ENCODE results near the gene RBPJ. TPM values are rescaled to one million over a fixed set of nuclear protein-coding genes. Genes with fewer than 3 reads are reported as not detected.

RBPJ gene
- polyA plus RNA-seq, 3 donors from 2014 or later: 39.8 to 67.3 (median 55.9) TPM

DNA sequence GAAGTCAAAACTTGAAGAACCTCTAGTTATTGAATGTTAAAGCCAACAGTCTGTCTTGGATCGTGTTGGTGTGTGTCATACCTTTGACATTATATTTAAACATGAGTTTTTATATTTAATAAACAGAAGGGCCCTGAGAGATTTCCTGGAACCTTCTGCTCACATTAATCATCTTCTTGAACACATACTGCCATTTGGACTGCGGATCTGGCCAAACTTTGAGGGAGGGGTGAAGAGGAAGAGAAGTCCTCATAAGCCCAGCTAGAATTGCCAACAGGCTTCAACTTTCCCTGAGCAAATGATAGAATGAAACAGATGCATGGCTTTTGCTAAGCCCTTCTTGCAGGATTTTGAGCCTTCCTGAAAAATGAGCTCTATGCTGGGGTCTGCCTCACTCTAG, 142.1 kb downstream of the RBPJ start:
- Mint-ChIP-seq H3K27me3 (ENCODE audit: low read depth in 3 of 3) (peaks cover 2 to 8% (median 5%) of the 10 kb centered on the region in 3 donors), H3K4me3 (no peak overlapping the region), H3K4me1 (peaks cover 3 to 14% of the 10 kb centered on the region in 2 donors), H3K27ac (no peak overlapping the region), H3K36me3 (no peaks in the 10 kb centered on the region), H3K9me3 (no peaks in the 10 kb centered on the region)
- DNase-seq: no peak

DNA sequence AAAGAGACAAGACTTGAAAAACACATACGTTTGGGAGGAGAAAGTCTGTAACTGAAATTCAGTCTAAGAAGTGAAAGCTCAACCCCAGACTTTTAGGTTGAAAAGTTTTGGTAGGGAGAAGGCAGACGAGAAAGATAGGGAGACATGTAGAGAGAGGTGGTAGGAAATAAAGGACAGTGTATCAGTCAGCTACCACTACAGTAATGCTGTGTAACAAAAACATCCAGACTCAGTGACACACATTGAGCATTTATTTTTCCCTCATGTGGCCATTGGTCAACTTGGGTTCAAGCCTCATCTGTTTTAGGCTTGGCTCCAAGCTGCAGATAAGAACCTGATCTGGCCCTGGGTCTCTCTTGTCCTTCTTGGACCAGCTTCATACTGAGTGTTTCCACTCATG, 142.6 kb downstream of the RBPJ start:
- peaks cover 2 to 8% (median 4%) of the 10 kb centered on the region in 3 donors for H3K27me3 Mint-ChIP-seq (ENCODE audit: low read depth in 3 of 3)
- H3K27ac Mint-ChIP-seq: no peak overlapping the region
- peaks cover 3 to 8% of the 10 kb centered on the region in 2 donors for H3K4me1 Mint-ChIP-seq
- no peaks in the 10 kb centered on the region for H3K36me3 Mint-ChIP-seq
- no peak for DNase-seq
- H3K9me3 Mint-ChIP-seq: no peaks in the 10 kb centered on the region
- no peak overlapping the region for H3K4me3 Mint-ChIP-seq

DNA sequence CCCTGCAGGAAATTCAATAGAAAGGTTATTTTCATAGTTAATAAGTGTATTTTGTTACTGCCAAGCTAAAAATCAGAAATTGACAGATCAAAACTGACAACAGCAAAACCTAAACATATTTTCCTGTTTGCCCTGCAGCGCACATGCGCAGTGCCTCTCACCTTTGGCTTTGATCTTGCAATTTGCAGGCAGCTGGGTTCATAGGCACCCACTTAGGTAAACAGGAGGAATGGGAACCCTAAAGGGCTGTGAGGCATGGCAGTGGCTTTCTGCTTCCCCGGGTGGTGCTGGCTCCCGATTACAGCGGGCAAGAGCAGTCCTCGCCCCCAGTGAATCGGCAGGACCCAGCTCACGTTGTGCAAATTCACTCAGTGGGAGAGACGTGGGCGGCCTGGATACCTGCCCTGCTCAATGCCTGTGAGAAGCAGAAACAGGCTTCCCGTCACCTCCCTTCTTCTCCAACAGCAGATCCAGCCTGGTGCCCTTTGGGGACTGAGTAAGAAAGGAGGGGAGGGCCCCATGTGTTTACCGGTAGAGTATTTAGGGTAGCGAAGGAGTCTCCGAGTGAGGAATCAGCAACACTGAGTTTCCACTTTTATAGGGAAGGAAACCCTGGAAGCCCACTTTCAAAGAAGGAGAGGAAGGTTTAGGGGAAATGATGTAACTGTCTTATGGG, 143.7 kb downstream of the RBPJ start:
- Mint-ChIP-seq H3K4me3 (no peak overlapping the region), H3K4me1 (no peaks in the 10 kb centered on the region), H3K27ac (no peak overlapping the region), H3K9me3 (no peaks in the 10 kb centered on the region), H3K36me3 (no peaks in the 10 kb centered on the region), H3K27me3 (ENCODE audit: low read depth in 3 of 3) (peaks cover 2 to 4% (median 3%) of the 10 kb centered on the region in 3 donors)
- DNase-seq: no peak

GRCh38 chr4:26466578-26467270, 145.9 kb downstream of the RBPJ start:
- no peak for DNase-seq
- Mint-ChIP-seq H3K4me1 (no peaks in the 10 kb centered on the region), H3K36me3 (peaks cover 0 to 3% (median 0%) of the 10 kb centered on the region in 3 donors), H3K27me3 (ENCODE audit: low read depth in 3 of 3) (peaks cover 2 to 4% (median 3%) of the 10 kb centered on the region in 3 donors), H3K4me3 (no peak overlapping the region), H3K9me3 (no peaks in the 10 kb centered on the region), H3K27ac (no peak overlapping the region)

DNA sequence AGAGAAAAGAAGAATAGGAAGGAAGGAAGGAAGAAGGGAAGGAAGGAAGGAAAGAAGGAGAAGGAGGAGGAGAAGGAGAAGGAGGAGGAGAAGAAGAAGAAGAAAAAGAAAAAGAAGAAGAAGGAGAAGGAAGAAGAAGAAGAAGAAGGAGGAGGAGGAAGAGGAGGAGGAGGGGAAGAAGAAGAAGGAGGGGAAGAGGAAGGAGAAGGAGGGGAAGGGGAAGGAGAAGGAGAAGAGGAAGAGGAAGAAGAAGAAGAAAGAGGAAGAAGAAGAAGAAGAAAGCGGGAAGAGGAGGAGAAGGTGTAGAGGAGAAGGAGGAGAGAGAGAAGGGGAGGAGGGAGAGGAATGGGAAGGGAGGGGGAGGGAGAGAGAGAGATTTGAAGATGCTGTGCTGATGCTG, 146.9 kb downstream of the RBPJ start:
- Mint-ChIP-seq H3K27ac (no peak overlapping the region), H3K4me3 (no peak overlapping the region), H3K27me3 (ENCODE audit: low read depth in 3 of 3) (peaks cover 2 to 5% (median 4%) of the 10 kb centered on the region in 3 donors), H3K36me3 (peaks cover 0 to 3% (median 0%) of the 10 kb centered on the region in 3 donors), H3K4me1 (no peaks in the 10 kb centered on the region), H3K9me3 (no peaks in the 10 kb centered on the region)
- DNase-seq: no peak

DNA sequence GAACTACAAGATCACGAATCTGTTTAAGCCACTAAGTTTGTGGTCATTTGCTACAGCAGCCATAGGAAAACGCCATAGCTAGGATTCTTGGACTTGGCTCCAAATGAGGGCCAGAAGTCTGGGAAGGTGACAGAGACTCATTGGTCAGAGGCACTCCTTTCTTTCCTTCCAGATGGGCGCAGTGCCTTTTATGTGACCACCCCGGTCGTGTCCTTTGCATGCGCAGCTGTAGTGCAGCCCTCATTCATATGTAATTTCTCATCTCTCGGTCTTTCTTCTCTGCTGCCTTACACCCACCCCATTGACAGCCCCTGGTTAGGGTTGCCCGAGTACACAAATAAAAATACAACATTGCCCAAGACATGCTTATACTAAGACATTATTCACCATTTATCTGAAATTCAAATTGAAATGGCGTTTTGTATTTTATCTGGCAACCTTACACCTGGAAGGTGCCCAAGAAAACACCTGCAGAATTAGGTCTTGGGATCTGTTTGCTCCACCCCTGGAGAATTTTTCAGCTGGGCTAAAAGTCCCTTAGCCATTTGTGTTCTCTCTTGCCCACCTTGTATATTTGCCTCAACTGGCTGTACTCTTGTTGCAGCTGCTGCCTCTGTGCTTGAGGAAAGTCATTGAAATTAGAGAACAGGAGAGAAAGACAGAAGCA, 147.6 kb downstream of the RBPJ start:
- Mint-ChIP-seq H3K27me3 (ENCODE audit: low read depth in 3 of 3) (peaks cover 0 to 4% (median 3%) of the 10 kb centered on the region in 3 donors), H3K4me3 (no peak overlapping the region), H3K9me3 (no peaks in the 10 kb centered on the region), H3K27ac (no peak overlapping the region), H3K4me1 (no peaks in the 10 kb centered on the region), H3K36me3 (peaks cover 0 to 3% (median 0%) of the 10 kb centered on the region in 3 donors)
- DNase-seq: no peak

DNA sequence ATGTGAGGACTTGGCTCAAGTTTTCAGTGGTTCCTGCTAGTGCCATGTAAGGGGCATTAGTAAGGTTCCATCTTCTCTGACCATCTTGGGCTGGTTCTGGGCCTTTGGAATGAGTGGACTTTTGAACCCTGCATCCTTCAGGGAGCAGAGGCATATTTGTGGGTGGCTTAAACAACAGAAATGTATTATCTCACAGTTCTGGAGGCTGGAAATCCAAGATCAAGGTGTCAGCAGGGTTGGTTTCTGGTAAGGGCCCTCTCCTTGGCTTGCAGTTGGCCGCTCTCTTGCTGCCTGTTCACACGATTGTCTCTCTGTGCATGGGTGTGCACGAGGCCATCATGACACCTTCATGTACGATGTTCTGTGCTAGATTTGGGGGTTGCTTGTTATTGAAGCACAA, 148.2 kb downstream of the RBPJ start:
- H3K9me3 Mint-ChIP-seq: no peaks in the 10 kb centered on the region
- peaks cover 0 to 3% (median 0%) of the 10 kb centered on the region in 3 donors for H3K36me3 Mint-ChIP-seq
- H3K27ac Mint-ChIP-seq: no peak overlapping the region
- no peak overlapping the region for H3K4me3 Mint-ChIP-seq
- no peaks in the 10 kb centered on the region for H3K4me1 Mint-ChIP-seq
- peaks cover 0 to 4% (median 3%) of the 10 kb centered on the region in 3 donors for H3K27me3 Mint-ChIP-seq (ENCODE audit: low read depth in 3 of 3)
- DNase-seq: no peak

- H3K4me3 Mint-ChIP-seq: no peak overlapping the region
- H3K36me3 Mint-ChIP-seq: peaks cover 0 to 3% (median 0%) of the 10 kb centered on the region in 3 donors
- peaks cover 0 to 6% (median 5%) of the 10 kb centered on the region in 3 donors for H3K27me3 Mint-ChIP-seq (ENCODE audit: low read depth in 3 of 3)
- DNase-seq: no peak
- no peak overlapping the region for H3K27ac Mint-ChIP-seq
- H3K4me1 Mint-ChIP-seq: no peaks in the 10 kb centered on the region
- H3K9me3 Mint-ChIP-seq: no peaks in the 10 kb centered on the region
These were observed 151.1 kb downstream of the RBPJ start for GRCh38 chr4:26471890-26472289.

GRCh38 chr4:26473893-26474292, 153.1 kb downstream of the RBPJ start:
- DNase-seq: no peak
- Mint-ChIP-seq H3K4me1 (no peaks in the 10 kb centered on the region), H3K4me3 (no peak overlapping the region), H3K27ac (no peak overlapping the region), H3K36me3 (peaks cover 0 to 3% (median 0%) of the 10 kb centered on the region in 3 donors), H3K9me3 (no peaks in the 10 kb centered on the region), H3K27me3 (ENCODE audit: low read depth in 3 of 3) (peaks cover 0 to 11% (median 3%) of the 10 kb centered on the region in 3 donors)

GRCh38 chr4:26474551-26474950, 153.7 kb downstream of the RBPJ start:
- Mint-ChIP-seq H3K27me3 (ENCODE audit: low read depth in 3 of 3) (peaks cover 0 to 11% (median 3%) of the 10 kb centered on the region in 3 donors), H3K4me3 (no peak overlapping the region), H3K4me1 (no peaks in the 10 kb centered on the region), H3K9me3 (no peaks in the 10 kb centered on the region), H3K27ac (no peak overlapping the region), H3K36me3 (peaks cover 0 to 3% (median 0%) of the 10 kb centered on the region in 3 donors)
- DNase-seq: no peak

GRCh38 chr4:26475716-26476115, 154.9 kb downstream of the RBPJ start:
- DNase-seq: no peak
- H3K4me3 Mint-ChIP-seq: no peak overlapping the region
- H3K4me1 Mint-ChIP-seq: no peaks in the 10 kb centered on the region
- H3K9me3 Mint-ChIP-seq: no peaks in the 10 kb centered on the region
- H3K36me3 Mint-ChIP-seq: peaks cover 0 to 3% (median 0%) of the 10 kb centered on the region in 3 donors
- peaks cover 0 to 11% (median 3%) of the 10 kb centered on the region in 3 donors for H3K27me3 Mint-ChIP-seq (ENCODE audit: low read depth in 3 of 3)
- no peak overlapping the region for H3K27ac Mint-ChIP-seq

- Mint-ChIP-seq H3K27ac (no peak overlapping the region), H3K9me3 (no peaks in the 10 kb centered on the region), H3K27me3 (ENCODE audit: low read depth in 3 of 3) (peaks cover 0 to 14% (median 3%) of the 10 kb centered on the region in 3 donors), H3K4me3 (no peak overlapping the region), H3K36me3 (peaks cover 0 to 1% (median 0%) of the 10 kb centered on the region in 3 donors), H3K4me1 (no peaks in the 10 kb centered on the region)
- no peak for DNase-seq
These were observed 155.7 kb downstream of the RBPJ start for GRCh38 chr4:26476545-26476944.

DNA sequence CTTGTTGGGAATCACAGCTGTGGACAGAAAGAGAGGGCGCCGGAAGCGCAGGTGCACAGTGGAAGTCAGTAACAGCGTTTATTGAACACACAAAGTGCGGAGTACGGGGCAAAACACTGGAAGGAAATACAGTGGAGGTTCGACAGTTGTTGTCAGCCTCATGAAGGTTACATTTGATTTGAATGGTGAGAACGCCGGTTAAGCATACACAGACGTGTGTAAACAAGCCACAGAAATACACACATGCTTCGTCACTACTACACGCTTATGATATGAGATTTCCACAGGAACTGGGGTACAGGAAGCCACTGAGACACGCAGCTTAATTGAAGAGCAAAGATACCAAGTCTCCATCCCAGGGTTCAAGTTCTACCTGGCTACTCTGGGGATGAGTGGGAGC, 157.5 kb downstream of the RBPJ start:
- no peak overlapping the region for H3K27ac Mint-ChIP-seq
- H3K27me3 Mint-ChIP-seq (ENCODE audit: low read depth in 3 of 3): peaks cover 0 to 14% (median 1%) of the 10 kb centered on the region in 3 donors
- no peaks in the 10 kb centered on the region for H3K9me3 Mint-ChIP-seq
- no peak for DNase-seq
- H3K4me3 Mint-ChIP-seq: no peak overlapping the region
- no peaks in the 10 kb centered on the region for H3K4me1 Mint-ChIP-seq
- H3K36me3 Mint-ChIP-seq: no peaks in the 10 kb centered on the region

Measured in immature natural killer cell (primary cell).